ENCODE results near the gene FANCE. TPM values are rescaled to one million over a fixed set of nuclear protein-coding genes. Genes with fewer than 3 reads are reported as not detected.

FANCE gene
- total and polyA plus RNA-seq, 2 experiments from 2014 or later: 5.4 to 25.5 TPM

DNA sequence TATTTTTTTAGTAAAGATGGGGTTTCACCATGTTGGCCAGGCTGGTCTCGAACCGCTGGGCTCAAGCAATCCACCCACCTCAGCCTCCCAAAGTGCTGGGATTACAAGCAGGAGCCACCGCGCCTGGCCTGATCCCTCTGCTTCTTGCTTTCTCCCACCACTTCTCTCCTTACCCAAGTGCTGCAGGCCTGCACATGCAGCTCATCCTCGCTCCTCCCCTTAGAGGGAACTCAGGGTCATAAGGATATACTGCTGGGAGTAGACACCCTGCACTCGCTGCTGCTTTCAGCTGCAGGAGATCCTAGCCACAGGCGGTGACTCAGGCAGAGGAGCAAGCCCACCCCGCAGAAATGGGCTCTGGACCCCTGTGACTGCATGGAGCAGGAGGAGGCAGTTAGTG, 40.0 kb upstream of the FANCE start:
- H3F3A ChIP-seq (replicated peaks; ENCODE audit: low read depth): no peaks in the 10 kb centered on the region
- H3K27ac Mint-ChIP-seq: no peak overlapping the region
- TF ChIP-seq POLR2AphosphoS5 (IDR thresholded peaks at IDR 0.05; ENCODE audit: low read depth) (no peak), EZH2 (IDR thresholded peaks at IDR 0.05; ENCODE audit: low read depth, unreplicated experiment) (no peak), EZH2phosphoT487 (IDR thresholded peaks at IDR 0.05; ENCODE audit: unreplicated experiment) (no peak), STAT1 (IDR thresholded peaks at IDR 0.05; ENCODE audit: unreplicated experiment) (no peak), CREB1 (CRISPR knock-in tag; IDR thresholded peaks at IDR 0.05; ENCODE audit: low read depth) (no peak), ZNF331 (CRISPR knock-in tag; IDR thresholded peaks at IDR 0.05; ENCODE audit: low read depth) (no peak), ZNF114 (CRISPR knock-in tag; IDR thresholded peaks at IDR 0.05) (no peak), JUNB (IDR thresholded peaks at IDR 0.05; ENCODE audit: unreplicated experiment) (no peak), NANOG (IDR thresholded peaks at IDR 0.05; ENCODE audit: borderline replicate concordance) (no peak)
- TF ChIP-seq, protein P1, sequence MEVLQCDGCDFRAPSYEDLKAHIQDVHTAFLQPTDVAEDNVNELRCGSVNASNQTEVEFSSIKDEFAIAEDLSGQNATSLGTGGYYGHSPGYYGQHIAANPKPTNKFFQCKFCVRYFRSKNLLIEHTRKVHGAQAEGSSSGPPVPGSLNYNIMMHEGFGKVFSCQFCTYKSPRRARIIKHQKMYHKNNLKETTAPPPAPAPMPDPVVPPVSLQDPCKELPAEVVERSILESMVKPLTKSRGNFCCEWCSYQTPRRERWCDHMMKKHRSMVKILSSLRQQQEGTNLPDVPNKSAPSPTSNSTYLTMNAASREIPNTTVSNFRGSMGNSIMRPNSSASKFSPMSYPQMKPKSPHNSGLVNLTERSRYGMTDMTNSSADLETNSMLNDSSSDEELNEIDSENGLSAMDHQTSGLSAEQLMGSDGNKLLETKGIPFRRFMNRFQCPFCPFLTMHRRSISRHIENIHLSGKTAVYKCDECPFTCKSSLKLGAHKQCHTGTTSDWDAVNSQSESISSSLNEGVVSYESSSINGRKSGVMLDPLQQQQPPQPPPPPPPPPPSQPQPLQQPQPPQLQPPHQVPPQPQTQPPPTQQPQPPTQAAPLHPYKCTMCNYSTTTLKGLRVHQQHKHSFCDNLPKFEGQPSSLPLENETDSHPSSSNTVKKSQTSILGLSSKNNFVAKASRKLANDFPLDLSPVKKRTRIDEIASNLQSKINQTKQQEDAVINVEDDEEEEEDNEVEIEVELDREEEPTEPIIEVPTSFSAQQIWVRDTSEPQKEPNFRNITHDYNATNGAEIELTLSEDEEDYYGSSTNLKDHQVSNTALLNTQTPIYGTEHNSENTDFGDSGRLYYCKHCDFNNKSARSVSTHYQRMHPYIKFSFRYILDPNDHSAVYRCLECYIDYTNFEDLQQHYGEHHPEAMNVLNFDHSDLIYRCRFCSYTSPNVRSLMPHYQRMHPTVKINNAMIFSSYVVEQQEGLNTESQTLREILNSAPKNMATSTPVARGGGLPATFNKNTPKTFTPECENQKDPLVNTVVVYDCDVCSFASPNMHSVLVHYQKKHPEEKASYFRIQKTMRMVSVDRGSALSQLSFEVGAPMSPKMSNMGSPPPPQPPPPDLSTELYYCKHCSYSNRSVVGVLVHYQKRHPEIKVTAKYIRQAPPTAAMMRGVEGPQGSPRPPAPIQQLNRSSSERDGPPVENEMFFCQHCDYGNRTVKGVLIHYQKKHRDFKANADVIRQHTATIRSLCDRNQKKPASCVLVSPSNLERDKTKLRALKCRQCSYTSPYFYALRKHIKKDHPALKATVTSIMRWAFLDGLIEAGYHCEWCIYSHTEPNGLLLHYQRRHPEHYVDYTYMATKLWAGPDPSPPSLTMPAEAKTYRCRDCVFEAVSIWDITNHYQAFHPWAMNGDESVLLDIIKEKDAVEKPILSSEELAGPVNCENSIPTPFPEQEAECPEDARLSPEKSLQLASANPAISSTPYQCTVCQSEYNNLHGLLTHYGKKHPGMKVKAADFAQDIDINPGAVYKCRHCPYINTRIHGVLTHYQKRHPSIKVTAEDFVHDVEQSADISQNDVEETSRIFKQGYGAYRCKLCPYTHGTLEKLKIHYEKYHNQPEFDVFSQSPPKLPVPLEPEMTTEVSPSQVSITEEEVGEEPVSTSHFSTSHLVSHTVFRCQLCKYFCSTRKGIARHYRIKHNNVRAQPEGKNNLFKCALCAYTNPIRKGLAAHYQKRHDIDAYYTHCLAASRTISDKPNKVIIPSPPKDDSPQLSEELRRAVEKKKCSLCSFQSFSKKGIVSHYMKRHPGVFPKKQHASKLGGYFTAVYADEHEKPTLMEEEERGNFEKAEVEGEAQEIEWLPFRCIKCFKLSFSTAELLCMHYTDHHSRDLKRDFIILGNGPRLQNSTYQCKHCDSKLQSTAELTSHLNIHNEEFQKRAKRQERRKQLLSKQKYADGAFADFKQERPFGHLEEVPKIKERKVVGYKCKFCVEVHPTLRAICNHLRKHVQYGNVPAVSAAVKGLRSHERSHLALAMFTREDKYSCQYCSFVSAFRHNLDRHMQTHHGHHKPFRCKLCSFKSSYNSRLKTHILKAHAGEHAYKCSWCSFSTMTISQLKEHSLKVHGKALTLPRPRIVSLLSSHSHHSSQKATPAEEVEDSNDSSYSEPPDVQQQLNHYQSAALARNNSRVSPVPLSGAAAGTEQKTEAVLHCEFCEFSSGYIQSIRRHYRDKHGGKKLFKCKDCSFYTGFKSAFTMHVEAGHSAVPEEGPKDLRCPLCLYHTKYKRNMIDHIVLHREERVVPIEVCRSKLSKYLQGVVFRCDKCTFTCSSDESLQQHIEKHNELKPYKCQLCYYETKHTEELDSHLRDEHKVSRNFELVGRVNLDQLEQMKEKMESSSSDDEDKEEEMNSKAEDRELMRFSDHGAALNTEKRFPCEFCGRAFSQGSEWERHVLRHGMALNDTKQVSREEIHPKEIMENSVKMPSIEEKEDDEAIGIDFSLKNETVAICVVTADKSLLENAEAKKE (CRISPR knock-in tag; IDR thresholded peaks at IDR 0.05): no peak
- TF ChIP-seq, protein P2, sequence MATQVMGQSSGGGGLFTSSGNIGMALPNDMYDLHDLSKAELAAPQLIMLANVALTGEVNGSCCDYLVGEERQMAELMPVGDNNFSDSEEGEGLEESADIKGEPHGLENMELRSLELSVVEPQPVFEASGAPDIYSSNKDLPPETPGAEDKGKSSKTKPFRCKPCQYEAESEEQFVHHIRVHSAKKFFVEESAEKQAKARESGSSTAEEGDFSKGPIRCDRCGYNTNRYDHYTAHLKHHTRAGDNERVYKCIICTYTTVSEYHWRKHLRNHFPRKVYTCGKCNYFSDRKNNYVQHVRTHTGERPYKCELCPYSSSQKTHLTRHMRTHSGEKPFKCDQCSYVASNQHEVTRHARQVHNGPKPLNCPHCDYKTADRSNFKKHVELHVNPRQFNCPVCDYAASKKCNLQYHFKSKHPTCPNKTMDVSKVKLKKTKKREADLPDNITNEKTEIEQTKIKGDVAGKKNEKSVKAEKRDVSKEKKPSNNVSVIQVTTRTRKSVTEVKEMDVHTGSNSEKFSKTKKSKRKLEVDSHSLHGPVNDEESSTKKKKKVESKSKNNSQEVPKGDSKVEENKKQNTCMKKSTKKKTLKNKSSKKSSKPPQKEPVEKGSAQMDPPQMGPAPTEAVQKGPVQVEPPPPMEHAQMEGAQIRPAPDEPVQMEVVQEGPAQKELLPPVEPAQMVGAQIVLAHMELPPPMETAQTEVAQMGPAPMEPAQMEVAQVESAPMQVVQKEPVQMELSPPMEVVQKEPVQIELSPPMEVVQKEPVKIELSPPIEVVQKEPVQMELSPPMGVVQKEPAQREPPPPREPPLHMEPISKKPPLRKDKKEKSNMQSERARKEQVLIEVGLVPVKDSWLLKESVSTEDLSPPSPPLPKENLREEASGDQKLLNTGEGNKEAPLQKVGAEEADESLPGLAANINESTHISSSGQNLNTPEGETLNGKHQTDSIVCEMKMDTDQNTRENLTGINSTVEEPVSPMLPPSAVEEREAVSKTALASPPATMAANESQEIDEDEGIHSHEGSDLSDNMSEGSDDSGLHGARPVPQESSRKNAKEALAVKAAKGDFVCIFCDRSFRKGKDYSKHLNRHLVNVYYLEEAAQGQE (IDR thresholded peaks at IDR 0.05; ENCODE audit: unreplicated experiment): no peak
- TF ChIP-seq, protein P3, sequence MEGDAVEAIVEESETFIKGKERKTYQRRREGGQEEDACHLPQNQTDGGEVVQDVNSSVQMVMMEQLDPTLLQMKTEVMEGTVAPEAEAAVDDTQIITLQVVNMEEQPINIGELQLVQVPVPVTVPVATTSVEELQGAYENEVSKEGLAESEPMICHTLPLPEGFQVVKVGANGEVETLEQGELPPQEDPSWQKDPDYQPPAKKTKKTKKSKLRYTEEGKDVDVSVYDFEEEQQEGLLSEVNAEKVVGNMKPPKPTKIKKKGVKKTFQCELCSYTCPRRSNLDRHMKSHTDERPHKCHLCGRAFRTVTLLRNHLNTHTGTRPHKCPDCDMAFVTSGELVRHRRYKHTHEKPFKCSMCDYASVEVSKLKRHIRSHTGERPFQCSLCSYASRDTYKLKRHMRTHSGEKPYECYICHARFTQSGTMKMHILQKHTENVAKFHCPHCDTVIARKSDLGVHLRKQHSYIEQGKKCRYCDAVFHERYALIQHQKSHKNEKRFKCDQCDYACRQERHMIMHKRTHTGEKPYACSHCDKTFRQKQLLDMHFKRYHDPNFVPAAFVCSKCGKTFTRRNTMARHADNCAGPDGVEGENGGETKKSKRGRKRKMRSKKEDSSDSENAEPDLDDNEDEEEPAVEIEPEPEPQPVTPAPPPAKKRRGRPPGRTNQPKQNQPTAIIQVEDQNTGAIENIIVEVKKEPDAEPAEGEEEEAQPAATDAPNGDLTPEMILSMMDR (conservative IDR thresholded peaks at IDR 0.05; ENCODE audit: low read depth in 2 of 2): no peak
- TF ChIP-seq, protein P4, sequence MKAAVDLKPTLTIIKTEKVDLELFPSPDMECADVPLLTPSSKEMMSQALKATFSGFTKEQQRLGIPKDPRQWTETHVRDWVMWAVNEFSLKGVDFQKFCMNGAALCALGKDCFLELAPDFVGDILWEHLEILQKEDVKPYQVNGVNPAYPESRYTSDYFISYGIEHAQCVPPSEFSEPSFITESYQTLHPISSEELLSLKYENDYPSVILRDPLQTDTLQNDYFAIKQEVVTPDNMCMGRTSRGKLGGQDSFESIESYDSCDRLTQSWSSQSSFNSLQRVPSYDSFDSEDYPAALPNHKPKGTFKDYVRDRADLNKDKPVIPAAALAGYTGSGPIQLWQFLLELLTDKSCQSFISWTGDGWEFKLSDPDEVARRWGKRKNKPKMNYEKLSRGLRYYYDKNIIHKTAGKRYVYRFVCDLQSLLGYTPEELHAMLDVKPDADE (IDR thresholded peaks at IDR 0.05): no peak
- H4K20me1 ChIP-seq (replicated peaks; ENCODE audit: insufficient read depth): no peaks in the 10 kb centered on the region
- no peak overlapping the region for H3K4me3 ChIP-seq
- ATAC-seq: no peak
- H3K4me3 Mint-ChIP-seq: no peak overlapping the region
- H3K27me3 ChIP-seq (ENCODE audit: insufficient read depth): no peaks in the 10 kb centered on the region
- 0 out of 2 replicates have a peak, but pooled peaks cover 4% of the 10 kb centered on the region for H3K9me2 ChIP-seq (ENCODE audit: insufficient read depth)
- no peak for DNase-seq (ENCODE audit: low spot score)
- no peaks in the 10 kb centered on the region for H3K36me3 ChIP-seq (ENCODE audit: insufficient read depth)
- no peak overlapping the region for H2AFZ ChIP-seq
- no peak overlapping the region for H3K27ac ChIP-seq (ENCODE audit: low read depth)
- no peaks in the 10 kb centered on the region for H3K79me2 ChIP-seq (replicated peaks; ENCODE audit: insufficient read depth)
- no peaks in the 10 kb centered on the region for H3K9me3 Mint-ChIP-seq
- no peaks in the 10 kb centered on the region for H3K4me1 ChIP-seq (ENCODE audit: insufficient read depth)
- peaks cover 15% of the 10 kb centered on the region for H3K4me1 Mint-ChIP-seq
- H3K4me2 ChIP-seq: no peak overlapping the region
- H3K27me3 Mint-ChIP-seq (ENCODE audit: insufficient read depth, low read depth, poor library complexity): peaks cover 14% of the 10 kb centered on the region
- no peaks in the 10 kb centered on the region; the same call in 2 of the 3 replicates for H3K36me3 Mint-ChIP-seq (ENCODE audit: low read depth)
